ENCODE measurements around the gene AP2B1.

The AP2B1 gene

DNA sequence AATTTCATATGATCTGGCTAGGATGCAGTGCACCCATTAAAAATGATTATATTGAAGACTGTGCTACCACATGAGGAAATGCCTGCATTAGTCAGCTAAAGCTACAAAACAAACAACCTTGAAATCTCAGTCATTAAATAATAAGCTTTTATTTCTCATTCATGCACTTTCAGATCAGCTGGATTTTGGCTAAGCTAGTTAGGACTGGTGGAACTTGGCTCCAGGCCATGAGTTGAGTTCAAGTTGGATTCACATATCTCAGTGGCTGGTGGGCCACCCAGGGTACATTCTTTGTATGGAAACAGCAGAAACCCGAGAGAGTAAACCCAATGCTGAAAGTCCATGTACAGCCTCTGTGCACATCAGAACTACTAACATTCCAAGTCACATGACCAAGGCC lies 43.3 kb upstream of the AP2B1 start:
- Histone ChIP-seq H3K27ac (ENCODE audit: extremely low read depth, low read depth, low read length) (no peak overlapping the region), H3K4me1 (ENCODE audit: control insufficient read depth, insufficient read depth, low read length) (peaks cover 3% of the 10 kb centered on the region; the same call in 1 of the 2 replicates), H3K4me3 (ENCODE audit: low read depth, low read length) (no peak overlapping the region), H3K9me3 (ENCODE audit: control insufficient read depth, insufficient read depth, low read depth, low read length) (no peaks in the 10 kb centered on the region), H3K36me3 (ENCODE audit: control insufficient read depth in 2 of 2, insufficient read depth in 1 of 2, low read length in 2 of 2) (no peaks in the 10 kb centered on the region)
- no peak for TF ChIP-seq ZNF621 (tag by site-specific recombination; IDR thresholded peaks at IDR 0.05)
- TF ChIP-seq PBX3 (CRISPR knock-in tag; IDR thresholded peaks at IDR 0.05) = no peak
- TF ChIP-seq ZNF2 (tag by site-specific recombination; IDR thresholded peaks at IDR 0.05) = no peak
- no peak for TF ChIP-seq ZNF544 (tag by site-specific recombination; IDR thresholded peaks at IDR 0.05)
- POLR2A ChIA-PET = no interaction called here
- CTCF ChIA-PET = interaction anchor here (0.6 to 4.3 kb wide), 5 partner anchors 9 to 424 kb away, joined by 3 to 19 read pairs (median 4); no protein-coding TSS in a partner anchor

- Histone ChIP-seq H3K4me1 (ENCODE audit: control insufficient read depth, insufficient read depth, low read length) (no peaks in the 10 kb centered on the region), H3K27ac (ENCODE audit: extremely low read depth, low read depth, low read length) (no peak overlapping the region), H3K36me3 (ENCODE audit: control insufficient read depth in 2 of 2, insufficient read depth in 1 of 2, low read length in 2 of 2) (no peaks in the 10 kb centered on the region), H3K4me3 (ENCODE audit: low read depth, low read length) (no peak overlapping the region), H3K9me3 (ENCODE audit: control insufficient read depth, insufficient read depth, low read depth, low read length) (no peaks in the 10 kb centered on the region)
- no peak for TF ChIP-seq ZFP69B (tag by site-specific recombination; IDR thresholded peaks at IDR 0.05)
- TF ChIP-seq, protein P1, sequence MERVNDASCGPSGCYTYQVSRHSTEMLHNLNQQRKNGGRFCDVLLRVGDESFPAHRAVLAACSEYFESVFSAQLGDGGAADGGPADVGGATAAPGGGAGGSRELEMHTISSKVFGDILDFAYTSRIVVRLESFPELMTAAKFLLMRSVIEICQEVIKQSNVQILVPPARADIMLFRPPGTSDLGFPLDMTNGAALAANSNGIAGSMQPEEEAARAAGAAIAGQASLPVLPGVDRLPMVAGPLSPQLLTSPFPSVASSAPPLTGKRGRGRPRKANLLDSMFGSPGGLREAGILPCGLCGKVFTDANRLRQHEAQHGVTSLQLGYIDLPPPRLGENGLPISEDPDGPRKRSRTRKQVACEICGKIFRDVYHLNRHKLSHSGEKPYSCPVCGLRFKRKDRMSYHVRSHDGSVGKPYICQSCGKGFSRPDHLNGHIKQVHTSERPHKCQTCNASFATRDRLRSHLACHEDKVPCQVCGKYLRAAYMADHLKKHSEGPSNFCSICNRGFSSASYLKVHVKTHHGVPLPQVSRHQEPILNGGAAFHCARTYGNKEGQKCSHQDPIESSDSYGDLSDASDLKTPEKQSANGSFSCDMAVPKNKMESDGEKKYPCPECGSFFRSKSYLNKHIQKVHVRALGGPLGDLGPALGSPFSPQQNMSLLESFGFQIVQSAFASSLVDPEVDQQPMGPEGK (tag by site-specific recombination; IDR thresholded peaks at IDR 0.05) = no peak
- CTCF ChIA-PET = interaction anchor here (1.0 to 4.3 kb wide), 3 partner anchors 10 to 233 kb away, joined by 4 to 19 read pairs (median 5); no protein-coding TSS in a partner anchor
- POLR2A ChIA-PET = no interaction called here
Observed at GRCh38 chr17:35545150-35545549, 42.0 kb upstream of the AP2B1 start.

DNA sequence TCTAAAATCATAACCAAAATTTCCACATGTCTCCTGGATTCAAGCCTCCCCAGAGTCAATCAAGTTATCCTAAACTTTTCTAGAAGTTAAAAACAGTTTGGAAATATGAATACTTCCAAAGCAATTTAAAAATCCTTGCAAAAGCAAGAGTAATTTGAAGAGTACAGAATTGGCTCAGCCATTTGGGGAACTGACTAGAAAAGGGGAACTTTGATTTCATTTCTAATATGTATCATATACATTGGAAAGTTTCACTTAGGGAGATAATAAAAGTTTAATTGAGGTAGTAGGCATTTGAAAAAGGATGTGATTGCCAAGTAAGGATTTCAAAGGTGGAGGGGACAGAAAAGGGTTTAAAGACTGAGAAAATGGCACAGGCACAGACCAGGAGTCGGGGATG lies 40.6 kb upstream of the AP2B1 start:
- TF ChIP-seq GLI2 (tag by site-specific recombination; IDR thresholded peaks at IDR 0.05; ENCODE audit: borderline replicate concordance, low read depth) (no peak), ZBTB20 (tag by site-specific recombination; IDR thresholded peaks at IDR 0.05) (no peak), ZNF174 (tag by site-specific recombination; IDR thresholded peaks at IDR 0.05) (no peak), YY2 (tag by site-specific recombination; IDR thresholded peaks at IDR 0.05) (no peak), ZNF843 (tag by site-specific recombination; IDR thresholded peaks at IDR 0.05) (no peak)
- TF ChIP-seq, protein P2, sequence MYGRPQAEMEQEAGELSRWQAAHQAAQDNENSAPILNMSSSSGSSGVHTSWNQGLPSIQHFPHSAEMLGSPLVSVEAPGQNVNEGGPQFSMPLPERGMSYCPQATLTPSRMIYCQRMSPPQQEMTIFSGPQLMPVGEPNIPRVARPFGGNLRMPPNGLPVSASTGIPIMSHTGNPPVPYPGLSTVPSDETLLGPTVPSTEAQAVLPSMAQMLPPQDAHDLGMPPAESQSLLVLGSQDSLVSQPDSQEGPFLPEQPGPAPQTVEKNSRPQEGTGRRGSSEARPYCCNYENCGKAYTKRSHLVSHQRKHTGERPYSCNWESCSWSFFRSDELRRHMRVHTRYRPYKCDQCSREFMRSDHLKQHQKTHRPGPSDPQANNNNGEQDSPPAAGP (tag by site-specific recombination; IDR thresholded peaks at IDR 0.05) = no peak
- no peaks in the 10 kb centered on the region for H3K4me1 ChIP-seq (ENCODE audit: control insufficient read depth, insufficient read depth, low read length)
- no peak overlapping the region for H3K4me3 ChIP-seq (ENCODE audit: low read depth, low read length)
- ChIA-PET CTCF (interaction anchor here (1.0 to 7.3 kb wide), 2 partner anchors 8 to 259 kb away, joined by 3 to 49 read pairs; partner anchors contain the start of gene SLFN12L), POLR2A (no interaction called here)
- H3K36me3 ChIP-seq (ENCODE audit: control insufficient read depth in 2 of 2, insufficient read depth in 1 of 2, low read length in 2 of 2) = no peaks in the 10 kb centered on the region
- H3K9me3 ChIP-seq (ENCODE audit: control insufficient read depth, insufficient read depth, low read depth, low read length) = no peaks in the 10 kb centered on the region
- H3K27ac ChIP-seq (ENCODE audit: extremely low read depth, low read depth, low read length) = no peak overlapping the region

GRCh38 chr17:35548208-35548810 lies 38.8 kb upstream of the AP2B1 start:
- Histone ChIP-seq H3K4me1 (ENCODE audit: control insufficient read depth, insufficient read depth, low read length) (no peaks in the 10 kb centered on the region), H3K27ac (ENCODE audit: extremely low read depth, low read depth, low read length) (no peak overlapping the region), H3K36me3 (ENCODE audit: control insufficient read depth in 2 of 2, insufficient read depth in 1 of 2, low read length in 2 of 2) (no peaks in the 10 kb centered on the region), H3K9me3 (ENCODE audit: control insufficient read depth, insufficient read depth, low read depth, low read length) (no peaks in the 10 kb centered on the region), H3K4me3 (ENCODE audit: low read depth, low read length) (no peak overlapping the region)
- TF ChIP-seq SALL2 (tag by site-specific recombination; IDR thresholded peaks at IDR 0.05; ENCODE audit: borderline replicate concordance) (no peak), FEZF1 (tag by site-specific recombination; IDR thresholded peaks at IDR 0.05) (no peak)
- POLR2A ChIA-PET = no interaction called here
- CTCF ChIA-PET = interaction anchor here (7.3 kb wide), 1 partner anchor 10 kb away, joined by 49 read pairs; the partner anchor contains the start of gene SLFN12L
